HG03139 (cell line): ENCODE data around the gene NXN.
"Not testable (repeated sequence)": the region's sequence is repeated elsewhere in the genome, so short reads cannot be mapped to it uniquely, and the experiment has no call there.

Experiments
- ATAC-seq: cut with Tn5 transposase; IDR thresholded peaks from one replicate; pipeline ENCODE4 v1.9.1; 2021; ENCODE audit not compliant: unreplicated experiment

NXN gene

DNA sequence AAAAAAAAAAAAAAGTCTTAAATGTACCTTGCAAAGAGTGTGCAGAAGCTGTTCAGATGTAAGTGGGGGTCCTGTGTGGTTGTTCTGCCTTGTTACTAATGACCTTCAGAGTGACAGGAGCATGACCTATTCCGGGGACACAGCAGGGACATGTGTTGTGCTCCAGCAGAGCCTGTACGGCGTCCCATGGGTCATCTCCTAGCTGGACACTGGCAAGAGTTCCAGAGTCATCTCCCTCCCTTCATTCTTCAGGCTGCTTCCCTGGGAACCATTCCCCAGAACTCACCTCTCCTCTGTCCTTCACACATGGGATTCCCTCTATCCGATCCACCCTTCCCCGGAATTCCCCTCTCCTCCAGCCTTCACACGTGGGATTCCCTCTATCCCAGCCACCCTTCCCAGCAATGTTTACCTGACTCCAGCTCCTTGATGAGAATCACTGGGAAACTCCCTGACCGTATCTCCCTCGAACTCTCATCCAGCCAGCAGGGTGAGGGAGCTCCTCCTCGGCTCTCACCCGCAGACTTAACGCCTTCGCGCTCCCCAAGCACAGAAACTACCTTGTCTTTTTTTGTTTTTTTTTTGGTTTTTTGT lies 111.6 kb downstream of the NXN start:
- no peak for ATAC-seq

- ATAC-seq: not testable (repeated sequence)
Observed at GRCh38 chr17:867238-867637, 112.3 kb downstream of the NXN start.

- no peak for ATAC-seq
Observed at GRCh38 chr17:866568-867103, 112.9 kb downstream of the NXN start.

DNA sequence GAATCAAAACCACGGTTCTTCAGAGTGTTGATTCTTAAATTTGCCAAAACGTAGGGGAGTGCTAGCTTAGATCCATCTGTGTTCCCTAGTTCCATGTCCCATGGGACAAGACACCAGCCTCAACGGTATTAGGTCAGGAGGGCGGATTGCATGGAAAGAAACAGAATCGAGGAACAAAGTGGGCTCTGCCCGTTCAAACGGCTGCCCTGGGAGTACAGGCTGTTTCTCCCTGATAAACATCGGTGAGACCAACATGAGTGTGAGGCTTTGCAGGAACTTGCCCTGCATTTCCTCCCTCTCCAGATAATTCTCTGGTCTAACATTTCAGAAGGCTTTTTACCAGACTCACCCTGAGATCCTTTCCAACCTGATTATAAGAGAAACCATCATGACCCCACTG lies 115.3 kb downstream of the NXN start:
- no peak for ATAC-seq

GRCh38 chr17:863880-864279 lies 115.7 kb downstream of the NXN start:
- no peak for ATAC-seq

- ATAC-seq: no peak
Observed at GRCh38 chr17:862582-862981, 117.0 kb downstream of the NXN start.

GRCh38 chr17:861364-861763 lies 118.2 kb downstream of the NXN start:
- ATAC-seq: no peak

DNA sequence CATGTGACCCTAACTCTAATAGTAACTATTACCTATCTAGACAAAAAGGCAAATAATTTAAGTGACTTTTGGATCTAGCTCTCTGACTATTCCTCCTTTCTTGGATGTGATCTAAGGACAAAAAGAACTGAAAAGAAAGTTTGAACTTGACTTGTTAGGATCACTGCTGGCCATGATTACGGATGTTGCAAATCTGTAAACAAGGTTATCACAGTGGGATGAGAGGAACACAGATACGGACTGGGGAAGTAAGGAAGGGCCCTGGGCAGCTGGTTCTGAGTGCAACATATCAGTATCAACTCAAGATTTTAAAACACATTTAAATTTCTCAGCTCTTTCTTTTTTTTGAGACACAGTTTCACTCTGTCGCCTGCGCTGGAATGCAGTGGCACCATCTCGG lies 118.8 kb downstream of the NXN start:
- no peak for ATAC-seq

DNA sequence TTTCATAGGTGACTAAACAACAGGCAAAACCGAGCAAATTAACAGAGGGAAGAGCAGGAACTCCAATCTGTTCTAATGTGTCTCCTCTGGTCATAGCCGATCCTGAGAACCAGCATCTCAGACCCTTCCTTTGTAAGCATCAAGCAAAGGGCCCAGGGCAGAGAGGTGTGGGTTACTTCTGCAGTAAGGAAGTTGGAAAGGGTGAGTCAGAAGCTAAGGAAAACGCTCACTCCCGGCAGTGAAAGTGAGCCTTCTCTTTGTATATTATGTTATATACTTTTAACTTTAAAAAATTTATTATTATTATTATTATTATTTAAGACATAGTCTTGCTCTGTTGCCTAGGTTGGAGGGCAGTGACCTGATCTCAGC lies 119.8 kb downstream of the NXN start:
- no peak for ATAC-seq

DNA sequence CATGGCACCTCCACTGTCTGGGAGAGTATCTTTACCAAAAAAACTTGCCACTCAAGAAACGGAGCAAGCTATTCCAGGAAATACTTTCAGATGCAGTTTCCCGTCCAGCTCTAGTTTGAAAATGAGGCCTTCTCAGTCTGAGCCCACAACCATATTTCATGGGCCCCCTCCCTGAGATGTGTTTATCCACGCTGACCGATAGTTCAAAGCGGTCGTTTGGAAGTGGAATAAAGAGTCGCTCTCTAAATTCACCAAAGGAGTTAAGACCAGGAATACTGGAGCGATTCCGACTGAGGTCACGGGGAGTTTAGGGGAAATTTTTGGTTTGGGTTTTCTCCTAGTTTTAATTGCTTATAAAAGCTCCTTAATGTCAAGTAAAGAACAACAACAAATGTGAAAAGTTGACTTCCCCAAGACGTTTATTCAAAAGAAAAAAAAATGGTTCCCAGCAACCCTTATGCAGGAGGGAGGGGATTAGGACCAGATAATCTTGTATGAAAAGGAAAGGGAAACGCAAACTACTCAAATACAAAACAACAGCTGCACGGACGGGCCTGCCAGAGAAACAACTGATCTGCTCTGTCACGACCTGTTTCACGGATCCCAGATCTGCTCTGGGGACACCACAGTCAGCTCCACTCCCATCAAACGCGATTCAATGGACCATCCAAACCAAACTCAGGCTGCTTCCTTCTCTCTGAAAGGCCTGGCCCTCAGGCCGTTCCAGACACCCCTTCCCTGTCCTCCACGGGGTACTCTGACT lies 120.3 kb downstream of the NXN start:
- ATAC-seq: no peak

GRCh38 chr17:856149-856548 lies 123.4 kb downstream of the NXN start:
- no peak for ATAC-seq

DNA sequence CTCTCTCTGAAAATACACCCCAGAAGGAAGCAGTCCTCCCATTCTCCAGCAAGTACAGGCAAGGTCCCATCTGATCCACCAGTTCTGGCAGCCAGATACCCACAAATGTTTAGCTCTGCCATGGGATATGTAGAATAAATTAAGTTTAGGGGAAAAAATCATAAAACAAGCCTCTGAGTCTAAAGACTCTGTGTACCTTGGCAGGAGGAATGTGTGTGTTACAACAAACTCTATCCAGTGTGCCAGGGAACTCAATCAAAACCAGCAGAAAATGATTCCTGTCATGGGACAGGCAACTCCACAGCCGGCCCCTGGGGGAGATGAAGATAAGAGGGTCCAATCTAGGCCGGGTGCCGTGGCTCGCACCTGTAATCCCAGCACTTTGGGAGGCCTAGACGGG lies 124.0 kb downstream of the NXN start:
- ATAC-seq: no peak

DNA sequence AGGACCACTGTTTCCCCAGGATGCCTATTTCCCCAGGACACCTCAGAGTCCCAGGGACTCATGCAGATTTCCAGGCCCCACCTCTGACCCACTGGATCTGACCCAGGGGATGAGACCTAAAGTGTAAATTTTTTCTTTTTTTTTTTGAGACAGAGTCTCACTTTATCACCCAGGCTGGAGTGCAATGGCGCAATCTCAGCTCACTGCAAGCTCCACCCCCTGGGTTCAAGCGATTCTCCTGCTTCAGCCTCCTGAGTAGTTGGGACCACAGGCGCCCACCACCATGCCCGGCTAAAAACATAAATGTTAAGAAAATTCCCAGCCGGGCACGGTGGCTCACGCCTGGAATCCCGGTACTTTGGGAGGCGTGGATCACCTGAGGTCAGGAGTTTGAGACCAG lies 126.7 kb downstream of the NXN start:
- not testable (repeated sequence) for ATAC-seq

DNA sequence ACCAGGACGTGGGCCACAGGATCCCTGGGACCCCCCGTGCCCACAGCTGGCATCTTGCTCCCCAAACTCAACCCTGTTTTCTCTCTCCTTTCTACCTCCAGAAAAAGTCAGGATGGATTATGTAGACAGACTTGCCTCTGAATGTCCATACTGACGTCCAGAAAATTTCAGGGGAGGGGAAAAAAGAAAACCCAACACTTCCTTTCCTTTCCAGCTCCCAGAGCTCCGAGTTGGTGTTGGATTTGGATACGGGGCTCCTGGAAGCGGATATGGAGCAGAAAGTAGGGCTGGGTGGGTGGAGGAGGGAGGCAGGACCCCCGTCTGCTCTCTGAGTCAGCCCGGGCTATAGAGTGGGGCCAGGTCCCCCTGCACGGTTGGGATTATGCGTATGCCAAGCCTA lies 127.2 kb downstream of the NXN start:
- ATAC-seq: no peak

DNA sequence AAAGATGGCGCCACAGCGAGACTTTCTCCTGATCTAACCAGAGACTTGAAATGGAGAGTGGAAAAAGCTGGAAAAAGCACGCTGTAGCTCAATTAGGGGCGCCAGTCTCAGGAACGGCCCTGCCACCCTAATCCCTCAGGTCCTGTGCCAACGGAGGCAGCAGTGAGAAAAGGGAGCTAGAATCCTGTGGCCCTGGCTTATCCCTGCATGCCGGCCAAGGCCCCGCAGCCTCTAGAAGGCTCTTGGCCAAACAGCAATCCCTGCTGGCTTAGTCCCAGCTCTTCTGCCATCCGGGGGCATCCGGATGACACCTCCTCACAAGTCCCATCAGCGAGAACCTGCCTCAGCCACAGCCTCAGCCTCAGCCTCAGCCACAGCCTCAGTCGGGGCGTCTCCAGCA lies 127.7 kb downstream of the NXN start:
- no peak for ATAC-seq

DNA sequence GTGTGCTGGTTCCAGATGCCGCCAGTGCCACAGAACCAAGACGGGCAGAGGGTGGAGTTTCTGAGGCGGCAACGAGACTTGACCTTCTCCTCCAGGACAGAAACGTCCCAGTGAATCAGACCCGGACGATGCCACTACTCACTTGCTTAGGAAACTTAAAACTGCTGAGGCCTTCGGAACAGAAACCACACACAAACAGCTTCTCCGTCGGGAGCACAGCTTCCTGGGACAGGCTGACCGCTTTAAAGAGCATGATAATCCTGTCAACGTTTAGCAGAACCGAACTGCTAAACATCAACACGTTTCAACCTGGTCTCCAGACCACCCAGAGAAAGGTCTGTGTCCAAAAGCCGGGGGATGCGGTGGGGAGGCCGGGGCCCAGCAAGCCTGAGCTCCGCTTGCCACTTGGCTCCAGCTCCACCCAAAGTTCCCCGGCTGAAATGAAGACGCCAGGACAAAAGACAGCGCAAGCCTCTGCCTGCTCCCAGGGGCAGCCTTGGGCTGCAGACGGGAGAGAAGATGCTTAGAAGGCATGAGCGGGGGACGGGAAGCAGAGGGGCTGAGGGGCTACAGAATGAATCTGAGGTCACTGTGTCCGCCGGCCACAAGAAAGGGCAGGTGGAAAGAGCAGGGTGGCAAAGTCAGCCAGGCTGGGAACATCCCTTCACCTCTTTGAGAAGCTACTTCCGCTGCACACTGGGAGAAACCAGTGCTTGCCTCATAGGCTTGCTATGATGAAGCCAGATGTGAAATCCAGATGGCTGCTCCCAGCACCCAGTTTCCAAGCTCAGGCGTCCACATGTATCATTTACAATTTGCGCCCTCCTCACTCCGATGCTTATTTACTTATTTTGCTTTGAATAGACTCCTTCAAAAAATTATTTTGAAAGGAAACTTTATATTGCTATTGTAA lies 128.5 kb downstream of the NXN start:
- no peak for ATAC-seq

- ATAC-seq: no peak
Observed at GRCh38 chr17:850086-850850, 129.3 kb downstream of the NXN start.

- ATAC-seq: no peak
Observed at GRCh38 chr17:848402-848801, 131.2 kb downstream of the NXN start.

GRCh38 chr17:846901-847843 lies 132.4 kb downstream of the NXN start:
- no peak for ATAC-seq

- ATAC-seq: no peak
Observed at GRCh38 chr17:841313-841712, 138.3 kb downstream of the NXN start.
